Measurements from ENCODE around the gene PCARE. TPM values are rescaled to one million over a fixed set of nuclear protein-coding genes. Genes with fewer than 3 reads are reported as not detected.

PCARE gene
- total and polyA plus RNA-seq, 2 donors (not counting 1 experiment from before 2014, with no cell fraction given), result not detected

DNA sequence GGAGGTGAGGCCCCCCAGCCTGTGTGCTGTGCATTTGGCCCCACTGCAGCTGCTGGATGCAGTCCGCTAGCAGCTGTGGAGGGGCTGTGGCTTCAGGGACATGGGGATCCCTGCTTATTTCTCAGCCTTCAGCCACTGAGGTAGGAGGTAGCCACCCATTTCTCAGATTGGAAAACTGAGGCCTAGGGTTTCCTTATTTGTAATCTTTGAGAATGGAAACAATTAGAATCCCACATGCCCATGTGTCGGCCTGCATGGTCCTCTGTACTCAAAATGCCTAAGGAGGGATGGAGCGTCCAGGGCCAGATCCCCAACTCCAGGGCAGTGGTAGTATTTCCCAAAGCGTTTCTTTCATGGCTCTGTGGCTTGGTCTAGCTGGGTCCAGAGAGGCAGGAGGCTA lies 51.1 kb downstream of the PCARE start:
- Histone ChIP-seq H3K4me1 (ENCODE audit: control insufficient read depth, extremely low read depth, insufficient read depth, low read length) (no peaks in the 10 kb centered on the region), H3K27ac (ENCODE audit: insufficient read depth, low read length) (no peak overlapping the region), H3K9ac (ENCODE audit: insufficient read depth, low read length) (no peak overlapping the region), H2AFZ (ENCODE audit: low read length) (no peak overlapping the region), H3K9me3 (ENCODE audit: control insufficient read depth, insufficient read depth, low read depth, low read length) (no peaks in the 10 kb centered on the region), H3K27me3 (ENCODE audit: control insufficient read depth, insufficient read depth, low read length) (peaks cover 7% of the 10 kb centered on the region), H3K4me2 (ENCODE audit: extremely low read depth, insufficient read depth, low read length) (no peak overlapping the region), H3K4me3 (replicated peaks in 1 of 4; ENCODE audit: control extremely low read depth in 1 of 4, insufficient read depth in 1 of 4, low read depth in 3 of 4, low read length in 4 of 4) (no peak overlapping the region), H3K36me3 (ENCODE audit: control insufficient read depth, insufficient read depth, low read length) (no peaks in the 10 kb centered on the region), H4K20me1 (ENCODE audit: control insufficient read depth, extremely low read depth, insufficient read depth, low read length) (no peaks in the 10 kb centered on the region), H3K79me2 (ENCODE audit: control insufficient read depth, insufficient read depth, low read length) (no peaks in the 10 kb centered on the region)
- TF ChIP-seq, protein P1, sequence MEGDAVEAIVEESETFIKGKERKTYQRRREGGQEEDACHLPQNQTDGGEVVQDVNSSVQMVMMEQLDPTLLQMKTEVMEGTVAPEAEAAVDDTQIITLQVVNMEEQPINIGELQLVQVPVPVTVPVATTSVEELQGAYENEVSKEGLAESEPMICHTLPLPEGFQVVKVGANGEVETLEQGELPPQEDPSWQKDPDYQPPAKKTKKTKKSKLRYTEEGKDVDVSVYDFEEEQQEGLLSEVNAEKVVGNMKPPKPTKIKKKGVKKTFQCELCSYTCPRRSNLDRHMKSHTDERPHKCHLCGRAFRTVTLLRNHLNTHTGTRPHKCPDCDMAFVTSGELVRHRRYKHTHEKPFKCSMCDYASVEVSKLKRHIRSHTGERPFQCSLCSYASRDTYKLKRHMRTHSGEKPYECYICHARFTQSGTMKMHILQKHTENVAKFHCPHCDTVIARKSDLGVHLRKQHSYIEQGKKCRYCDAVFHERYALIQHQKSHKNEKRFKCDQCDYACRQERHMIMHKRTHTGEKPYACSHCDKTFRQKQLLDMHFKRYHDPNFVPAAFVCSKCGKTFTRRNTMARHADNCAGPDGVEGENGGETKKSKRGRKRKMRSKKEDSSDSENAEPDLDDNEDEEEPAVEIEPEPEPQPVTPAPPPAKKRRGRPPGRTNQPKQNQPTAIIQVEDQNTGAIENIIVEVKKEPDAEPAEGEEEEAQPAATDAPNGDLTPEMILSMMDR (conservative IDR thresholded peaks at IDR 0.05 in 1 of 2, IDR thresholded peaks at IDR 0.05 in 1 of 2; ENCODE audit: low read depth in 1 of 2, low read length in 2 of 2), result no peak
- no peak for TF ChIP-seq EZH2 (IDR thresholded peaks at IDR 0.05; ENCODE audit: low read length, missing control alignments)
- no peak for DNase-seq (ENCODE audit: low read depth in 2 of 2)

- H3K27ac ChIP-seq (ENCODE audit: insufficient read depth, low read length), result no peak overlapping the region
- no peak overlapping the region for H3K4me3 ChIP-seq (replicated peaks in 1 of 4; ENCODE audit: control extremely low read depth in 1 of 4, insufficient read depth in 1 of 4, low read depth in 3 of 4, low read length in 4 of 4)
- DNase-seq (ENCODE audit: low read depth in 2 of 2), result peak in 1 of 2 donors; percentile 53
- H3K27me3 ChIP-seq (ENCODE audit: control insufficient read depth, insufficient read depth, low read length), result peaks cover 7% of the 10 kb centered on the region
- H3K9ac ChIP-seq (ENCODE audit: insufficient read depth, low read length), result no peak overlapping the region
- no peak overlapping the region for H2AFZ ChIP-seq (ENCODE audit: low read length)
- TF ChIP-seq EZH2 (IDR thresholded peaks at IDR 0.05; ENCODE audit: low read length, missing control alignments), result no peak
- TF ChIP-seq, protein P1 (conservative IDR thresholded peaks at IDR 0.05 in 1 of 2, IDR thresholded peaks at IDR 0.05 in 1 of 2; ENCODE audit: low read depth in 1 of 2, low read length in 2 of 2), result no peak
- H3K9me3 ChIP-seq (ENCODE audit: control insufficient read depth, insufficient read depth, low read depth, low read length), result no peaks in the 10 kb centered on the region
- H3K79me2 ChIP-seq (ENCODE audit: control insufficient read depth, insufficient read depth, low read length), result no peaks in the 10 kb centered on the region
- no peak overlapping the region for H3K4me2 ChIP-seq (ENCODE audit: extremely low read depth, insufficient read depth, low read length)
- H3K36me3 ChIP-seq (ENCODE audit: control insufficient read depth, insufficient read depth, low read length), result no peaks in the 10 kb centered on the region
- H4K20me1 ChIP-seq (ENCODE audit: control insufficient read depth, extremely low read depth, insufficient read depth, low read length), result no peaks in the 10 kb centered on the region
- no peaks in the 10 kb centered on the region for H3K4me1 ChIP-seq (ENCODE audit: control insufficient read depth, extremely low read depth, insufficient read depth, low read length)
Measured at GRCh38 chr2:29022679-29023078, 51.6 kb downstream of the PCARE start.

DNA sequence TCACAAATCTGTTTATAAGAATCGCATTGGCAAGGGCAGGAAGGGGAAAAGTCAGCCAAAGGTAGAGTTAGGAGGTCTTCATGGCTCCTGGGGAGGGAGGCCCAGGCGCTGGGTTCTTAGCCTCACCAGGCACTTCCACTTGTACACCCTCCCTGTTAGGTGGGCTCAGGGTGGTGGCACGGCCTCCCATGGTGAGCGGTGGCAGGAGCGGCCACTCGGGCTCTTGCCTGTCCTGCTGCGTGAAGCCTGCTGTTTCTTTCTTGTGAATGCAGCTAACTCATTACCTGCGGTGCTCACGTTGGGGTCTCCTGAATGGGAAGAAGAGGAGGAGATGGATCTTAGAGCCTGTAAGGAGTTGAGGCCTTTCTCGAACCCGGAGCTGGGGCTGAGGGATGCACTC lies 52.4 kb downstream of the PCARE start:
- H3K79me2 ChIP-seq (ENCODE audit: control insufficient read depth, insufficient read depth, low read length), result no peaks in the 10 kb centered on the region

More for the DNA sequence above, 52.4 kb downstream of the PCARE start:
- Histone ChIP-seq H3K9me3 (ENCODE audit: control insufficient read depth, insufficient read depth, low read depth, low read length) (no peaks in the 10 kb centered on the region), H3K4me3 (replicated peaks in 1 of 4; ENCODE audit: control extremely low read depth in 1 of 4, insufficient read depth in 1 of 4, low read depth in 3 of 4, low read length in 4 of 4) (no peak overlapping the region), H3K4me1 (ENCODE audit: control insufficient read depth, extremely low read depth, insufficient read depth, low read length) (no peaks in the 10 kb centered on the region), H3K36me3 (ENCODE audit: control insufficient read depth, insufficient read depth, low read length) (no peaks in the 10 kb centered on the region), H3K27ac (ENCODE audit: insufficient read depth, low read length) (no peak overlapping the region), H3K4me2 (ENCODE audit: extremely low read depth, insufficient read depth, low read length) (no peak overlapping the region), H2AFZ (ENCODE audit: low read length) (no peak overlapping the region), H3K9ac (ENCODE audit: insufficient read depth, low read length) (no peak overlapping the region), H3K27me3 (ENCODE audit: control insufficient read depth, insufficient read depth, low read length) (peaks cover 7% of the 10 kb centered on the region), H4K20me1 (ENCODE audit: control insufficient read depth, extremely low read depth, insufficient read depth, low read length) (no peaks in the 10 kb centered on the region)
- TF ChIP-seq, protein P1 (conservative IDR thresholded peaks at IDR 0.05 in 1 of 2, IDR thresholded peaks at IDR 0.05 in 1 of 2; ENCODE audit: low read depth in 1 of 2, low read length in 2 of 2), result no peak
- no peak for TF ChIP-seq EZH2 (IDR thresholded peaks at IDR 0.05; ENCODE audit: low read length, missing control alignments)
- DNase-seq (ENCODE audit: low read depth in 2 of 2), result no peak

Data from fibroblast of lung (primary cell).